CD4-positive, alpha-beta T cell treated with Interleukin-17A for 1 hour (primary cell): ENCODE measurements around the gene GSDME.

Experiments
- DNase-seq: peaks from one replicate; pipeline ENCODE4 v3.0.0-alpha.2; 2020

The GSDME gene

DNA sequence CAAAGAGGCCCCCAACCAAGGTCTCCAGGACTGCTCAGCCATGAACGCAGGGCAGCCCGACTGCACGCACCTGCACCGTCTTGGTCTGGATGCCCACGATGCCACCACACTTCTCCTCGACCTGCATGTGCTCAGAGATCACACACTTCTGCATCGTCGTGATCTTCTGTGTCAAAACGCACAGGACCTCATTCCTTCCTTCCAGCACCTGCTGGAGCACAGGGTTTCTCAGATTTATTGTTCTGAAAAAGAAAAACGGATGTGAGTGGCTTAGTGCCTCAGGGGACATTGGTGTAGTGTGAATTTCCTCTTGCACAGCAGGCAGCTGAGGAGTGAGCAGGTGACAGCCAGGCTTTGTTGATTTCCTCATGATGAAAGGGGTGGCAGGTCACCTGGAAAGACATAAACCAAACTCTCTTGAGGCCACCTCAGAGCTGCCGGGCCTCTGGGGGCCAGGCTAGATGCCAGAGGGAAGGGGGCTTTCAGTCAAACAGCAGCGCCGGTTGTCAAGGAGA, 38.2 kb downstream of the GSDME start:
- no peak for DNase-seq

DNA sequence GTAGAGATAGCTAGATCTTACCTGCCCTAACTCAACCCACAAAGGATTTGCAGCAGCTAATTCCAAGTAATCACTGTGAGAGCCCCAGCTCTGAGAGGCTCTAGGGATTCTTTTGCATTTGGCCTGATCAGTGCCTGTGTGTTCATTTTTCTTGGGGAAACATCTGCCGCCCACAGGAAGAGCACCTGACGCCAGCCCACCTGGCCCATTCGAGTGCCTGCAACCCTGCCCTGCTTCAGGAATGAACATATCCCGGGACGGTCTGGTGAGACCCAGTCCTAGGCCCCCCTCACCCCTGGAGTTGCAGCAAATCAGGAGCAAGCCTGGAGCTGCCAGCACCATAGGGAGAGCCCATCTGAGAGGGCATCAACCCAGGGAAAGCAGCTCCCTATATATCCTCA, 38.8 kb downstream of the GSDME start:
- DNase-seq: no peak

DNA sequence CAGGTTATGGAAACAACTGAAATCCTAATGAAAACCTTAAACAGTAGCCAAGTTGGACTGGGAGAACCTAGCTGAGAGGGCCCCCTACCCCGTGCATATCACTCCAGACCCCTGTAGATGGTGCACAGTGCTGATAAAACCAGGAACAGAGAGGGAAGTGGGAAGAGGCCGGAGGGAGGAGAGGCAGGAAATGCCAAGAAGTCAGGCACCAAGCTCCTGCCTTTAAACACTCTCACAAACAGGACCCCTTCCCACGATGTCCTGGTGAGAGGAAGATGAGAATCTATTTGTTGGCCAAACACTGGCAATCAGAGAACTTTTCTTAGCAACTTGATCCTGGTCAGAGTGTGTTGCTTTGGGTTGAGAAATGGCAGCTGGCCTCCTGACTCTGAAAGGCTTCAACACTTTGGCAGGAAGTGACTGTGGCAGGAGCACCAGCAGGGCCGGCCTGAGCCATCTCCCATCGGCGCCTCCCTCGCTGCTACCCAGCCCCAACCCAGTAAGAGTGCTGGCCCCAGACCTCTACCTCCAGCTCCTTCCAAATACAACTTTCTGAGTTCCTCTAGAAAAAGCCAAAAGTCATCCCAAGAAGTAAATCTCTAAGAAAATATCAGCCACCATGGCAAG, 39.5 kb downstream of the GSDME start:
- no peak for DNase-seq

DNA sequence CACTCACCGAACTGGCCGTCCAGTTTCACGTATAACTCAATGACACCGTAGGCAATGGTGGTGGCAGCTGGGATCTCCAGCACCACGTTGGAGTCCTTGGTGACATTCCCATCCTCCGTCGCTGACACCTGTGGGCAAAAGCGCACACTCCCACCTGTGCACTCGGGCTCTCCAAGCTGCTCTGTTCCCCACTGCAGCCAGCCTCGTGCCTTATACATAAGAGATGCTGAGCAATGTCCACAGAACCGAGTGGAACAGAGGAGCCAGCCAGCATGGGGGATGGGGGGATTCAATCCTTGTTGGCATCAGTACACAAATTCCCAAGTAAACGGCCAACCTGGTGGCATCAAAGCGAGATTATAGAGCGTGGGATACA, 40.0 kb downstream of the GSDME start:
- DNase-seq: no peak

DNA sequence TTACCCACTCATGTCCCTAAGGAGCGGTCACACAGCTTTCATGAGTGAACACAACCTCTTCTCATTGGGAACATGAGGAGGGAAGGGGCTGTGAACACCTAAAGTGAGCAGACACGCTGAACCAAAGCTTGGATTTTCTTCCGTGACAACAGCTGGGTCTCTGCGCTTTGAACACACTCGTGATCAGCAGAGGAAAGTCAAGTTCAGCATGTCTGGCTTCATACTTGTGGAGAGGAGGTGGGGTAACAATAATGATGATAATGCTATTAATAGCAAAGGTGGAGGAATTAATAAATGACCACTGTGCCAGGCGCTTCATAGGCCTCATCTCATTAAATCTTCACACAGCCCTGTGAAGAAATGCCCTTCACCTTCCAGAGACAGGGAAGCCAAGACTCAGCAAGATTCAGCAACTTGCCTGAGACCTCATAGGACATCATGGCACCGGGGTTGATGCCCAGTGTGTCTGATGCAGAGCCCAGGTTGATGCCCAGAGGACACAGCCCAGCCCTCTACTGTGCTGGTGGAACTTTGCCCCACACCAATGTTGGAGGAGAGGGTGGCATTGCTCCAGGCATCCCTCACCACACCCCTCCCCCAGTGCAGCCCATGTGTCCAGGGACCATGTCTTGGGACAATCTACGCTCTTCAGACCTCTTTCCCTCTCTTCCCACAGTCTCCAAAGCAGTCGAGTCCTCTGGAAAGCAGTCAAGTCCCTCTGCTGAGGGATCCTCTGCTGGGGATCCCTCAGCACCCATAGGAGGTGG, 40.6 kb downstream of the GSDME start:
- no peak for DNase-seq

DNA sequence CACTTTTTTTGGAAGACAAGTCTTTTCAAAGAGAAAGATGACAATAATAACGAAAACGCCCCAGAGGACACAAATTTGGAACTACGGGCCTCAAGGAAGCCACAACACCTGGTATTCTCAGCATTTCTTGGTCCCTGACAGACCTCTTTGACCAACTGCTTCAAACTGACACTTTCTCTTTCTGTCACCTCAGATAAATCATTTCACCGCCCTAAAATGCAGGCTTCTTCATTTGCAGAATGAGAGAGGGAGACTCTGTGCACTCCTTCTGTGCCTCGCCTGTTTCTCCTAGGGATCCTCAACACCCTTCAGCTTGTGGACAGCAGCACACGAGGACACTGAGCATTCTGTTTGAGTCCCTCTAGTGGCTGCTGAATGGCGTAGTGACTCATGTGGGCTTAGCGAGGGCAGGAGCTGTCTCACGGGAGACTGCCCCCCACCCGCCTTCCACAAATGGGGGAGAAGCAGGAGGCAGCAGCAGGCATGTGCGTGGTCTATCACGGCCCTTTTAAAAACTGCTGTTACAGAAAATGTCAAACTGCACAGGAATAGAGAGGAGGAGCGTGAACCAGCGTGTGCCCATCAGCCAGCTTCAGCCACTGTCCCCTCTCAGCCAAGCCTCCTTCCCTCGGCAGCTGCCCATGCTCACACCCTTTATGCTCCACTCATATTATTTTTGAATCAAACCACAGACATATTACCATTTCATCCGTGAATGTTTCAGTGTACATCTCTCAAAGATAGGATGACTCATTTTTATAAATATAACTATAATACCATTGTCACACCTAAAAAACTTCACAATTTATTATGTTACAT, 41.4 kb downstream of the GSDME start:
- no peak for DNase-seq

DNA sequence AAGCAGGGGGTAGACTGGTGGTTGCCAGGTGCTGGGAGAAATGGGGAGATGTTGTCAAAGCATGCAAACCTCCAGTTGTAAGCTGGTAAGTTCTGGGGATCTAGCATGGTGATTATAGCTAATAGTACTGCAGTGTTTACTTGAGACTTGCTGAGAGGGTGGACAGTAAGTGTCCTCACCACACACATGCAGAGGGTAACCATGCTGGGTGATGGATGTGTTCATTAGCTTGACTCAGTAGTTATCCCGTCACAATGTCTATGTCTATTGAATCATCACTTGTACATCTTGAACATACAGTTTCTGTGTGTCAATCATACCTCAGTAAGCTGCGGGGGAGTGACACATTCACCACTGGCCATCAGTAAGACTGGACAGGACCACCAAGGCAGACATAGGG, 42.1 kb downstream of the GSDME start:
- DNase-seq: no peak

DNA sequence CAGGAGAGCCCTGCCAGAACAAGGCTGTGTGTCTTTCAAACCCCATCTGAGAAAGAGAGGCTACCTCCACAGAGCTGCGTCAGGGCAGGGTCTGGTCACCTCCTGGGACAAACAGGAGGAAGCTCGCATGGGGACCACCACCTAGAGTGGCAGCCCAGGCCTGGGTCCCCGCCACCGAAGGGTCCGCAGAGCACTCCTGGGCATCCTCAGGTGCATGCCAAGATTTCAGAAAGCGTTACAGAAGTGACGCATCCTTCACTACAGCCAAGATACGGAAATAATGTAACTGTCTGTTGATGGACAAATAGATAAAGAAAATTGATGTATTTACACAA, 42.6 kb downstream of the GSDME start:
- DNase-seq: no peak

DNA sequence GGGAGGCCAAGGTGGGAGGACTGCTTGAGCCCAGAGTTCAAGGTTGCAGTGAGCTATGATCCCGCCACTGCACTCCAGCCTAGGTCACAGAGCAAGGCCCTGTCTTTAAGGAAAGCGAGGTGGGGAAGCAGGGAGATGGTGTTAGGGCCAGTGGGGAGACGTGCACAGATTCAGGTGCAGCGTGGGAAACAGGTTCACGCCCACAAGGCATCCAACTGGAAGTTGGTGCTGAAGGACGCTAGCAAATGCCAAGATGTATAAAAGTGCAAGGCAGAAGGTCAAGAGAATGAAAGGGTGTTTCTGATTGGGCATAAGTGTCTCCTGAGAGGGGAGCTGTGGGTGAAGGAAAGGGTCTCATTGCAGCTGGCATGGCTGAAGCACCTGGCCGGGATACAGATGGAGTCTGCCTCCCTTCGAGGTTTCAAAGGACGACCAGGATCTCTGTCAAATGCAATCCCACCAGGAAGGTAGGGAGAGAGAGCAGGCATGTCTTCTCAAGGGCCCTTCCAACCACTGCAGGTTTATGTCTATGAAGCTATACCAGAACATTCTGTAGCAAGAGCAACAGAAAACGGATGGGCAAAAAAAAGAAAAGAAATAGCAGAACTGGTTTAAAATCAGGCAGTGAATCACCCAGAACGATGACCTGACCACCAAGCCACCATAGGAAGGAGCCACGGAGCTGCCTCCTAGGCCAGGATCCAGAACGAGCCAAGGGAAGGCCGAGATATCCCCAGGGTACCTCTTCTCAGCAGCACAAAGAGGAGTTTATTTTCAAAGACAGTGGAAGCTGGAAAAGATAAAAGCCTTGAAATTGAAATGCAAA, 43.2 kb downstream of the GSDME start:
- DNase-seq: no peak

DNA sequence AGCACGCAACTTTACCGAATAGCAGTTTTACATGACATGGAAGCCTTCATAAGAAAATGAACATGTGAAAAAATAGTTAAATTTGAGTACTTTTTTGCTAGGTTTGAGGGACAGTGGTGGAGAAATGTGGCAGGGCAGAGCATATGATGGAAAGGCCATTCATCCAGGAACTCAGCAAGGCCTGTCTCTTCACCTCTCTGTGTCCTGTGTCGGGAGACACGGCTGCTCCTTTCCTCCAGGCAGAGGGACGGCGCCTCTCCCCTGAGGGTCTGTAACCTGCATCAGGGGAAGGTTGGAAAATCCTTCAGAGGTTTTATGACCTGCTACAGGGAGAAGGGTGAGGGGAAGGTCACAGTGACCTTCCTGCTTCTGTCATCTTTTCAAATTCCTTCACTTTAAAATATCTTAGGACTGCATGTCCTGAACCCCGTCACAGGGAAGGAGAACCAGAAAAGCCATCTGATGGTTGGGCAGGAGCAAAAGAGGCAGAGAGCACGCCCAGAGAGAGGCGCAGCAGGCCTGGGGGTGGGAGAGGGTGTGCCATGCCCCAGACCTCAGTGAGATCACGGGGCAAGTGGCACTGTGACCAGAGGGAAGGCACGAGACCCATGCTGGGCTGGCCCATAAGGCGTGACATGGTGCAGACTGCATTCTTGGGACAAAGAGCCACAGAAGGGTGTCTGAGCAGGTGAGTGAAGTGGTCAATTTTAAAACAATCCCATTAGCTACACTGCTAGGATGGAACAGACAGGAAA, 44.0 kb downstream of the GSDME start:
- no peak for DNase-seq

DNA sequence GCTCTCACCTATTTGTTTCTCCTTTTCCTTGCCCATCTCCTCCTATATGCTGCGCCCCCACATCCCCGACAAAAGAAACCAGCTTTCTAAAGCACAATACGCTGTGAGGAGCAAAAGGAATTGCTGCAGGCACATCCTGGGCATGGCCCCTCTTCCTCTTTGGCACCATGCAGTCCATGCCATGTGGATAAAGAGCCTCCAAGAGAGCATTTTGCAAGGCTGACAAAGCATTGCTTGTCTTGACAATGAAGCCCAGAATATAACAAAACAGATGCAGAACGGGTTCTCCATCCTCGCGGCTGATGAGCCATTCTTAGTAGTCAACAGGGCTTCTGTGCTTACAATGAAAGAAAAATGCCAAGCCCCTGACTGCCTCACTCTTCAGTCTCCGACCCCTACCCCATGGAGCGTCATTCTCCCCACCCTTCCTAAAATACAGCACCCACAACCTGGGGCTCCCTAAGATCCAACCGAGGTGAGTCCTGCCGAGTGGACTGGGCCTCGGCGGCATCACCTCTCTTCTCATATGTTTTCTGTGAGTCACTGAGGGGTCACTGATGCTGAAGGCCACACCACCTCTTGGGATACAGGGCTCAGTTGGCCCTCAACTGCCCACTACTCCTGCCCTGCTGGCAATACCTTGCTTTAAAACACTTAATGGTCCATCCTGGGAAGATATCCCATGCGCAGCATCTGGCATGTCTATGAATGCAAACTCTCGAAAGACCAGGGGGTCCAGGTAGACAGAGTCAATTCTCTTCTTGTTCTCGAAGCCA, 47.5 kb downstream of the GSDME start:
- DNase-seq: no peak

DNA sequence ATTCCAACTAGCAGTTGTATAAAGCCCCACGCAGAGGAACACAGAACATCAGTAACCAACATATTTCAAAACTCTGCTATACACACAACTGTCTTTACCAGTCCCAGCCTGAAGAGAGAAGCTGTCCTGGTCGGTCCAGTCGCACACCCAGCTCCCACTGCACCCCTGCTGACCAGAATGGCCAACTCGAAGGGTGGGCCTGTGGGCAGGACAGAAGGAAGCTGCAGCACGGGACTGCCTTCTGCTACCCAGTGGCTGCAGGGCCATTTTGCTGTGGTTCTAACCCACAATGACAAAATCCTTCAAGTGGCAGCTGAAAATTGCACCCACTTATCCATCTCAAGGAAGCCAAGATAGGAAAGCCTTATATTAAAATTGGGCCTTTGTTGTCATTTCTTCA, 48.2 kb downstream of the GSDME start:
- DNase-seq: no peak

DNA sequence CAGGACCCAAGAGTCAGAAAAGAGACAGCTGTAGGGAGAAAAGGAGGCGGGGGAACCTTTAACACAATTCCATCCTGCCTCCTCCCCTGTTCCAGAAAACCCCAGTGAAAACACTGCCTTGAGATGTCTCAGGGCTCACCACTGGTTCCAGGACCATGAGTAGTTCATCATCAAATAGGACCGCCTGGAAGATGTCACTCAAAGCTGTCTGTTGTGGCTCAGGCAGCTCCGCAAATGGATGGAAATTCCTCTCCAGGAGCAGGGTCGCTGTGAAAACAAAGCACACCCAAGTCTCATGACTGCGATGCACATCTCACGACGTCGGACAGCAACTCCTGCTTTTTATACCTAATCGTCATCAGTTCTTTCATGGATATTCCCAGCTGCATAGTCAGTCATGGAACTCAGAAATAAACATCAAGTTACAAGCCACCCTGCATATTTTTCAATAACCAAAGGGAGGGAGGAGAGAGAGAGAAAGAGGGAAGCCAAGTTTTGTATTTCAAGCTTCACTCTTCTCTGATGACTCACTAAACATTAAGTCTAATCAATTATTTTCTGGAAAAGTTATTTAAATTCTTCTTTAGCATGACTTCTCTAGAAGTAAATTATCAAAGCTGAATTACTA, 49.2 kb downstream of the GSDME start:
- DNase-seq: no peak

DNA sequence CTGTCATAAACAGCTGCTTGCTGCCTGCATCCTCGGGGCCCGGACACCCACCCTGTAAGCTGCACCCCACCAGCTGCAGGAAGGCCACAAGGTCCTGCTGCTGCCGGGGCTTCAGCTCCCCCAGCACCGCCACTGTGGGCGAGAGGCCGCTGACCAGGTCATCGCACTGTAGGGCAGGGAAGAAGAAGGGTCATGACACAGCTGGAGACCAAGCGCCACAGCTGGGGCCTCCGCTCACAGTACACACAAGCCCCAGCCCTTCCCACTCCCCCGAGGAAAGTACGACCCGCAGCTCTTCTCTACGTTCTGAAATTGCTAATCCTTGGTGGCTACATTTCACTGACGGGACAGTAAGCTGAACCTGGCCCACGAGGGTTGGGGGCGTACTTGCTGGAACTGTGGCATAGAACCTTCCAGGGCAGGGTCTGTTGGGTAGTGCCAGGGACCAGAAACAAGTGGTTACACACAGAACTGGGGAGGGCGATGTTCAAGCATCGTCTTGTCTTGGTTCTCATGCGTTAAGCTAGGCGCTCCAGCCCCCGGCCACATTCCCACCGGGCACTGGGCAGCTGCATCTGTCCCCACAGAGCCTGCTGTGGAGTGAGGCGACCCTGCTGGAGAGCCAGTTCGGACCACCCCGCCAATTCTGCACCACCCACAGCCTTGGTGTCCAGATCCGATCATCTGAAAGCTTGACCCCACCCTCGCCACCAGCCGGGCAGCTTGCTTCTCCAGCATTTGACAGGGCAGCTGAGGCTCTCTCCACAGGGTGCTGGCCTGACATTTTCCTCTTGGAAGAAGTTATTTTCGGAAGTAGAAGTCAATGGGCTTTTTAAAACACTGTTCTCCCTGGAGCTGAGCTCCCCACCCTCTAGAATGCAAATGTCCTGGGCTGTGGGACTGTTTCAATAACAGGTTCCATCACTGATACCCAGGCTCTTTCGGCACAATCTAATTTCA, 50.8 kb downstream of the GSDME start:
- DNase-seq: no peak

DNA sequence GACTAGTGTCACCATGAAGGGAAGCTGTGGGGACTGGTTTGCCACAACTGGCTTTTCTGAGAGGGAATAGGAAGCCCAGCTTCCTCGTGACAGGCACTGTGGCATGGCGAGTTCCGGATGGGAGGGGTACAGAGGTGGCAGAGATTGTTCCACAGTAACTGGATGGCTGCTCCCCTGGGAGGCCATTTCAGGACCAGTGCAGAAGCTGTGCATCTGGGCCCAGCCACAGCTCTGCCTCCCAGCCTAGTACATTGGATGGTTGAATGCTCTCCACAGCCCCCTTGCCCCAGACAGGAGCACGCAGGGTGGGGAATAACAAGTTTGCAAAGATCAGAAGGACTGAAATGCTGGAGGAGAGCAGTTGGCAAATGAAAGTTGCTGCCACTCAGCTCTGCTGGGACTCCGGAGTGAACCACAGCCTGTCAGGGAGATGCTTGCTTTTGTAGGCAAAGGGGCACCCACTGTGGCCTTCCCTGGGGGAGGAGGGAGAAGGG, 51.8 kb downstream of the GSDME start:
- no peak for DNase-seq

DNA sequence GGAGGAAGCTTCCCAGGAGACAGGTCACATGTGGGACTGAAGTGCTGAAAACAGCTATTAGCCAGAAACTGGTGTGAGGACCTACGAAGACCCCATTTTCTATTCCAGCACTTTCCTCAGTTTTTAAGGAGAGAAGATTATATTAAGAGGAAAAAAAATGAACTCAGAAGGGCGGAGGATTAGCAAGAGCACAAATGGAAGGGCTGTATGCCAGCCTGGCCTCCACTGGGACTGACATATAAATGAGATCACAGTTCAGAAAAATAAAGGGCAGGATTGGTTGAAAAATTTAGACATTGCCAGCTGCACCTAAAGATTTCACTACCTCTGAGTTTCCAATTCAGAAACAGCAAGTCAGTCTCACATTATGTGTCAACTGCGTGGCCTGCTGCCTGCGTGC, 53.0 kb downstream of the GSDME start:
- DNase-seq: no peak

DNA sequence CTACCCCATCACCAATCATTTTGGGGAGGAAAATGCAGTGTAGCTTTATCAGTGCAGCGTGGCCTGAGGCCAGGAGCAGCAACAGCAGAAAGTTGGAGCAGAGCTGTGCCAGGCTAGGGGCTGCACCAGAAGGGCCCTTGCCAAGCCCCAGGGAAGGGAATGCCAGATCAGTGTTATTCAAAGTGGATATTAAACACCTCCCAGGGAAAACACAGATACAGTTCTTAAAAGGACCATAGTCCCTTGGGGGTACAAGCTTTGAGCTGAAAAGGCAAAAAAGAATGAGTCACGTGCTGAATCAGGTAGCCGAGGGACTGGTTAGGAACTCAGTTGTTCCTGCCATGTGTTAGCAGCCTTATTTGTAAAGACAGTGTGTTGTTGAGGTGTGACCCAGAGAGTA, 54.0 kb downstream of the GSDME start:
- DNase-seq: no peak

DNA sequence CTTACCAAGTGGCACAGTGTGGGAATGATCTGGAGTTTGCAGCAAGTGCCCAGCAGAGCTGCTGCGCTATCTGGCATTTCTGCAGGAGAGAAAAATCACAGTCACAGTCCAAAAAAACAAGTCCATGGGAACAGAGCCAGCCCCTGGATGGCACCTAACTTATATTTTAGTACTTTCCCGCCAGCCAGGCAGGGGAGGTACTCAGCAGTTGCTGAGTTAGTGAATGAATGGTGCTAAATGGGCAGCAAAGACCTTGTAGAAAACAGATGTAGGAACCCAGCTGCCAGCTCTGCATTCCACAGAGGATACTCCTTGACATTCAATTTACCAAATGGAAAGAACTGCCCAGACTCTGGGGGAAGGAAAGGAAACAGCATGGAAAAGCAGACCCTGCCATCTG, 54.5 kb downstream of the GSDME start:
- no peak for DNase-seq
